NCI-H2171 (cell line): Measurements from ENCODE around the gene TTYH3.

Source experiments
- DNase-seq: peaks from one replicate; lab custom pipeline; 2025; lab: John Stamatoyannopoulos, UW

TTYH3 gene

DNA sequence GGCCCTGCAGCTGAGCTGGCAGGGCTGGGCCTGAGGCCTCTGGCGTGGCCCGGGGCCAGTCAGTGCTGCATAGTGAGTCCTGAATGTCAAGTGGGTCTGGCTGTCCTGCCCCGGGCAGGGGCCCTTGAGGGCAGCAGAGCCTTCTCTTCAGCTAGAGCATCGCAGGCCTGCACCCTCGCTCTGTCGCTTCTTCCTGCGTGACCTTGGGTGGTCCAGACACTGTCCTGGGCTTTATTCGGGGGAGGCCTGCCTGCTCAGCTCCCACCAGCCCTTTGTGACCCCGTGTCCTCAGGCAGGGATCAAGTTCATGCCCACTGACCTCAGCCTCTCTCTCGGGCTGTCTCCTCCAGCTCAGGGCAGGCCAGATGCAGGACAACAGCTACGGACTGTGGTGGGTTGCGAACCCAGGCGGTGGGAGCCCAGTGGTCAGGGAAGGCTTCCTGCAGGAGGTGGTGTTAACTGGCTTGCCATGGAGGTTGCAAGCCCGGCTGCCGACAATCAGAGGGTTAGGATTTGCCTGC is 3.4 kb downstream of the TTYH3 start:
- DNase-seq: no peak

DNA sequence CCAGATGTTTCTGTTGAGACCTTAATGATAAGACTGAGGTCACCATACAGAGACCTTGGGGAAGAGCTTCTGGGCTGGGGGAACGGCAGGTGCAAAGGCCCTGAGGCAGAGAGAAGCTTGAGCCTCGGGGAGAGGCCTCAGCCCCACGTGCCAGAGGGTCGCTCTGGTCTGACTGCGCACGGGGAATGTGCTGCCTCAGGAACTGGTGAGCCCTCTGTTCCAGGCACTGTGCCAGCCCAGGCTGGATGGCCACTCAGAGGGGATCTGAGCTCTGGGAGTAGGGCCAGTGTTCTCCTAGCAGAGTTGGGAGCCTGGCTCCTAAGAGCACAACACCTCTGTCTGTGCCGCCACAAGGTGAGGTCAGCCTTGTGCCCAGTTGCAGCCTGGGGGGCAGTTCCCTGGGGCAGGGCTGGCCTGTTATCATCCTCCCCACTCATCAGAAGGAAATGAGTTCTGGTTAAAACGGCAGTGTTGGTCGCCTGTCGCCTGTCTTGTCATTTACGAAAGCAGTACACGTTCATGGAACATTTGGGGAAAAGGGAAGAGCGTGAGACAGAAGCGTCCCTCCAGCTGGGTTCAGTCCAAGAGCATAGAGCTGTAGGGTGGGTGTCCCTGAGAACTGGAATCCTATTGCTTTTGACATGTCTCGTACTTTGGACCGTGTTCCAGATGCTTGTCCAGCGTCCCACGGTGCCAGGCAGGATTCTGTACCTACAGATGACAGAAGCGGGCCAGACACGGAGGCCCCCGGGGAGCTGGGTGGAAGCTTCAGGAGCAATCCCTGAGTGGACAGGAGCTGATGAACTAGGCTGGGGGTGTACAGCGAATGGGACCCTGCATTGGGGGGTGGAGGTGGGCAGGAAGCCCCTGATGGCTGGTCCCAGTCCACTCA is 4.3 kb downstream of the TTYH3 start:
- DNase-seq: no peak

DNA sequence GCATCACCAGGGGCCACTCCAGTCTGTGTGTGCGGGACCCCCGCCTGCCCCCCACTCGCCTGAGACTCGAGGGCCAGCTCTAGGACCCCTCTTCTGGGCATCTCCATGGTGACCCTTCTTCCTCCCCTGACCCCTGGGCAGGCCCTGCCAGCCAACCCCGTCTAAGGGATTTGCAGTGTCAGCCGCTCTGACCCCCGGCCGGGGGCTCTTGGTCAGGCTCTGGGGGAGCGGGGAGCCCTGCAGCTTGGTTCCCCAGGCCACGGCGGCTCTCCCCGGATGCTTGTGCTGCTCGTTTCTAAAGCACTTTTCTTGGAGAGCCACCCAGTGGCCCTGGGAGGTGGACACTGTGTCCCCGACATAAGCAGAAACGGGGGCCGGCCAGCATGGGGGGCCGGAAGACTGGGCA is 5.3 kb downstream of the TTYH3 start:
- no peak for DNase-seq

DNA sequence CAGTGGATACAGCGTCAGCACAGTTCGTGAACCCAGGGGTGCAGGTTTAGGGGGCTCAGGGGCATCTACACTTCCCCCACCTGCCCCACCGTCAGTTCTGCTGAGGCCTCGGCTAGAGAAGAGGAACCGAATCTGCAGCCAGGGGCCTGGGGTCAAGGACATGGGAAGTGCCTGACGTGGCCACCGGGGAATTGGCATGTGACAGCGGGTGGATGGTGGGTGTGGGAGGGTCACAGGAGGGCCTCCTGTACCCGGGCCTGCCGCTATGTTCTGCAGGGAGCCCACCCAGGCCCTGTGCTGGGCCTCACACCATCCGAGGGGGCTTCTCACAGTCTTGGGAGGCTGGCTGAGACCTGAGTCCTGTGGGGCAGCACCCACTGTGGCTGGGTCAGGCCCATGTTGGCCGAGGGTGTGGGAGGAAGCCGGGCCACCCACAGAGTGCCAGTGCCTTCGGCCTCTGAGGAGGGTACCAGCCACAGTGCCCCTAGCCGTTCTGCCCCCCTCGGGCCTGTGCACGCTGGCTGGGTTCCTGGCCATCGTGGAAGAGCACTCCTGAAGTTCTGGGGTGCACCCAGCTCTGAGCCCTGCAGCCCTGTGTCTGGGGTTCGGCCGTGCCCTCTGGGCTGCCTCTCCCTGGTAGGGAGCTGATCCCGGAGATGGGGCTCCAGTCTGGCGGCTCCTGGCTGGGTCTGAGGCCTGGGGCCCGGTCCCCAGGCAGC is 5.9 kb downstream of the TTYH3 start:
- no peak for DNase-seq

DNA sequence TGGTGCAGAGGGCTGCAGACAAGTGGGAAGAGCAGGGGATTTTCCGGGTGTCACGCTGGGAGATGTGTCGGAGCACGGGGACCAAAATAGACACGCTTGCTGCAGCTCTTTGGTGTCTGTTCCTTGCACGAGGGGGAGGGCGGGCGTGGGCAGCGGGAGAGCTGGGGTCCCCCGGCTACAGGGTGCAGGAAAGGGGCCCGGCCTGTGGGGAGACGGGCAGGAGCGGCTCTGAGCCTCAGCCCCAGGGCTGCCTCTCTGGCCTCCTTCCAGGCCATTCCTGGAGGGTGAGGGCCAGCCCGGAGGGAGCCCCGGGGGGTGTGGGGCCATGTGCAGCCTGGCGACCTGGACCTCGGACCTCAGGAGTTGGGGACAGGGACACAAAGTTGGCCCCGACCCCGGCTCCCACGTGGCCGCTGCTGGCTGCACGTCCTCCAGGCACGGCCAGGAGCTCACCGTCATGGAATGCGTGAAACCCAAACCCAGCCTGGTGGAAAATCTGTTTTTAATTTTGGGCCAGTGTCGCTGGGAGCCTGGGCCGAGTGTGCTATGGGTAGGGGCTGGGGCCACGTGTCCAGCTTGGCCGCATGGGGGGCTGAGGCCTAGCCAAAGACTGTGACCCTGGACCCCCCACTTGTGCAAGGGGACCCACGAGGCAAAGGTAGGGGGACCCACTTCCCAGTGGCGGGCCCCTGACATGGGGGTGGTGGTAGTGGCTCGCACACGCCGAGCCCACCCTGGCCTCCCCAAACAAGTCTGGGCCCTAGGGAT is 6.6 kb downstream of the TTYH3 start:
- DNase-seq: no peak

DNA sequence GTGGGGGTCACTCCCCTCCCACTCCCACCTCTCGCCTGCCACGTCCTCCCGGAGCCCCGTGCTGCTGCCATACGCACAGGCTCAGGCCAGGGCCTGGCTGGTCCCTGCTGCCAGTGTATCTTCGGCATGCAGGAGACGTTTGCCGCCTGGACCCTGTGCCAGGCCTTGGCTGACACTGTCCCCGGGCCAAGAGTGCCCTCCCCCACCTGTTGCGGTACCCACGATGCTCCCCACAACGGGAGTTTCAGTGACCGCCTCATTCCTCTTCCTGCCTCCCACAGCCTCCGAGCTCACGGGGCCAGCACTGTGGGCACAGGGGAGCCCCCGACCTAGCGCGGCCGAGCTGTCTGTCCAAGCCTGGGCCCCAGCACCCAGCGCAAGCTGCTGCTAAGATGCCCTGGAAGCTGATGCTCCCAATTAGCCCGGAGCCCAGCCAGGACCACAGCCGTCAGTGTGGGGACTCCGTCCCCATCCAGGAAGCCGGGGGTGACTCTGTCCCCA is 7.4 kb downstream of the TTYH3 start:
- DNase-seq: no peak

DNA sequence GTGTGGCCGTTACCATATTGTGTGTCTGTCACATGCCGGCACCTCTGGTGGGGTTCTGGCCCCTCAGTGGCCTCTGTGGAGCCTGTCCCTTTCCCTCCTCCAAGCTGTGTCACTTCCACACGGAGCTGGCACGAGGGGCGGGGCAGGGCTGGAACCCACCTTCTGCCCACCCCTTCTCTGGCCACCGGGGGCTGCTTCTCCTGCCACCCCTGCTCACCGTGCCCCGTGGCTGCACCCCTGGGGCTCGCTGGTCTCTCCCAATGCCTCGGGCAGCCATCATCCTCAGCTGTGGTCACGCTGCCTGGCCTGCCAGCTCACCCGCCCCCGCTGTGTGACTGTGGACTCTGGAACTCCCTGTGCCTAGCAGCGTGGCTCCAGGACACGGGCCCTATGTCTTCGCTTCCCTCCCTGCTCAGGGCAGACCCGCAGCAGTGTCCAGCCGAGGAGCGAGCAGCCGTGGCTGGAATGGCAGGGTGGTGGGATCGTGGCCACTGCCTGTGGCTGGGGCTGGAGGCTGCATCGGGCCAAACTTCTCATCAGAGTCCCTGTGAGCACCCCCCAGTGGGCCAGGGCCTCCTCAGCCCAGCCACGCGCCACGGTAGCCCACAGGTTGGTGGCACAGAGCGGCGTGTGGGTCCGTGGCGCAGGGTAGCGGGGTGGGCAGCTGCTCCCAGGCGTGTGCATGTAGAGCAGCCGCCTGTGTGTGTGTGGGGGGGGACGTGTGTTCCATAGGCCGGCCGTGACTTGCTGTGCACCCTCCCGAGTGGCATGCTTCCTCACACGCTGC is 8.1 kb downstream of the TTYH3 start:
- no peak for DNase-seq

DNA sequence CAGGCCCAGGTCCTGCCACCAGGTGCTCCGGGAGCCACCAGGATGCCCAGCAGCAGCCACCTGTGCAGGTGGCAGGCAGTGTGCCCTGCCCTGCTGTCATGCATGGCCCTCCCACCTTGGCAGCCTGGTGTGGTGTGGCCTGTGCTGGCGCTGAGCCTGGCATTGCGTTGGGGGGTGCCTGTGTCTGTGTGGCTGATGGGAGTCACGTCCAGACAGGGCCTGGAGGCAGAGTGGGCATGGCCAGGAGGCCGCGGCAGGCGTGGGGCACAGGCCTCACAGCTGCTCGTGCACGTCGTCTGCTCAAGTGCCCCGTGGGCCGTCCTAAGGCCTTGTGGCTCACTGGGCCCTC is 8.7 kb downstream of the TTYH3 start:
- no peak for DNase-seq

DNA sequence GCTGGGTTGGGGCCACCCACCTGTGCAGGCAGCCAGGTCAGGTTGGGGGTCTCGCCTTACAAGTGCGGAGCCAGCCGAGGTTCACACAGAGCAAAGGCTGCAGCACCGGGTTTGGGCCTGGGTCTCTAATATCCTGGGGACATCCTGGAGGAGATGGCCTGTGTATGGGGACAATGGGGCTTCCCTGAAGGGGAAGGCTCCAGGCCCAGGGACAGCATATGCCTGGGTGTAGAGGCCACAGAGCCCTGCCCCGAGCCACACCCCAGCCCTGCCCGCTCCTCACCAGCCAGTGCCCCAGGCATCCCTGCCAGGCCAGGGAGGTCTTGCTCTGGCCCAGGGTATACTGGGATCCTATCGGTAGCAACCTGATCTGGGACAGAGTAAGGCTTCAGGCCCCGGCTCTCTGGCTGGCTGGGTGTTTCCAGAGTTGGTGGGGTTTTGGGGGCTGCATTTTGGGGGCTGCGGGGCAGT is 9.1 kb downstream of the TTYH3 start:
- no peak for DNase-seq

DNA sequence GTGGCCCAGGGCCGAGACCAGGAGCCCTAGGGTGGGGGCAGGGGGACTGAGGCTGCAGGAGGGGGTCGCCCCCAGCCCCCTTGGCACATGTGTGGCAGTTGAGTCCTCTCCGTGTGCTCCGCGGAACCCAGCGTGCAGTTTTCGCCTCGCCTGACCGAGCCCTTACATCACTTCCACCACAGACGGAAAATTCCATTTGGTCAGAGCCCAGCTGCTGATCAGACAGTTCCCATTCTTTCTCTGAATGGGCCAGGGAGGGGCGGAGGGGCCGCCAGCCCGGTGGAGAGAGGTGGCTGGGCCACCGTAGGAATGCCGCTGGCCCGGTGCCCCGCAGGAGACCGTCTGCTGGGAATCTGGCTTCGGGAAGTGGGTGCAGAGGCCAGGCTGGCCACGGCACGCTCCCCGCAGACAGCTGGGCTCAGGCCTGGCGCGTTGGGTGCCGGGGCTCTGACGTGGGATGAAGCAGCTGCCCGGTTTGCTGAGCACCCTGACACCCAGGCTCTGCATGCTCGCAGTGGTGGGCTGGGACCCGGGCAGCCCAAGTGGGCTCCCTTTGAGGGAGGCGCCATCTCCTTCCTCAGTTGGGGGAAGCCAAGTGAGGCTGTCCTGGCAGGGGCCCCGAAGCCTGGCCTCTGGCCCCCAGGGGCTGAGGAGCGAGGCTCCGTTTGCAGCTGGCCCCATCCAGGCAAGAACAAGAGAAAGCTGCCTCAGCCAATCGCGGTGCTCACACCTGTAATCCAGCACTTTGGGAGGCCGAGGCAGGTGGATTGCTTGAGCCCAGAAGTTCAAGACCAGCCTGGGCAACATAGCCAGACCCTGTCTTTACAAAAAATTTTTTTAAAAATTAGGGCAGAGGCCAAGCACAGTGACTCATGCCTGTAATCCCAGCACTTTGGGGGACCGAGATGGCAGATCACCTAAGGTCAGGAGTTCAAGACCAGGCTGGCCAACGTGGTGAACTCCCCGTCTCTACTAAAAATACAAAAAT is 9.9 kb downstream of the TTYH3 start:
- no peak for DNase-seq

DNA sequence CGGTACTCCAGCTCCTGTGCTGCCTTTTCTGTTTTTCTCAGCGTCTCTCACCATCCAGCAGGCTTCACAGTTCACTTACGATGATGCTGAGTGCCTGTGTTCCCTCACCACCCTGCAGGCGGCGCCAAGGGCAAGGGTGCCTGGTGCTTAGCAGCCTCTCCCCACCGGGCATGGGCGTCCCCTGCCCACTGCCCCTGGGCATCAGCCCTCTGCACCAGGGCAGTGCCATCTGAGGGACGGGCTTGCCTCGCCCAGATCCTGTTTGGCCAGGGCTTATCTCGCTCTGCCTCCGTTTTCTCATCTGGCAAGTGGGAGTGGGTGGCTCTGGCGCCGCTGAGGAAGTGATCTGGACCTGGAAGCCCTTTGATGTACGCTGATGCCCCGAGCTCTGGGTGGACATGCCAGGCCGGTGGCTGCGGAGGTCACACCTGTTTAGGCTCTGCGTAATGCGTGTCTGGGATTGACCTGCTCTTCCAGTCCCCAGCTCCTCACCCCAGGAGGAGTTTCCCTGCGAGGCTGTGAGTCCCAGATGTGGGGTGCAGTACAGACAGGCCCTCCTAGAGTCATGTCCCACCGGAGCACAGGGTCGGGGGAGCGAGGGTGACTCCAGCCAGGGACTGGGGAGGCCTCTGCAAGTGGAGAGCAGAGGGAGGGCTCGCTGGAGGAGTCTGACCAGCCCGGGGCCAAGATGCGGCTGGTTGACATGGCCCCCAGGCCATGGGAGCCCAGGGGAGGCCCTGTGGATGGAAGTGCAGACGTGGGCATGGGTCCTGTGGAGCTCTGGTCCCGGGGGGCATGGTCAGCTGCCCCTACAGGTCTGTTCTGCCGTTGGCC is 11.8 kb downstream of the TTYH3 start:
- no peak for DNase-seq

DNA sequence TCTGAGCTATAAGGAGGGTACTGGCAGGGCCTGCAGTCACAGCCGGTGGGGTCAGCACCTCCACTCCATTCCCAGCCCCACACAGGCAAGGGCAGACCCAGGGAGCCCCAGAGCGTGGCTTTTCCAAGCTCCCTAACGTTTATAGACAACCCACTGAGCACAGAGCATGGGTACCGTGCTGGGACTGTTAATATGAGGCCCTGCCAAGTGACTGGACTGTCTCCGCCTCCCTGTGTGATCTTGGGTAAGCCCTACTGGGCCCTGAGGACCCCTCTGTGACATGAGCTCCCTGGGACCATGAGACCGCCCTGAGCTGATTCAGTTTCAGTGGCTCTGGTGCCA is 12.4 kb downstream of the TTYH3 start:
- no peak for DNase-seq

DNA sequence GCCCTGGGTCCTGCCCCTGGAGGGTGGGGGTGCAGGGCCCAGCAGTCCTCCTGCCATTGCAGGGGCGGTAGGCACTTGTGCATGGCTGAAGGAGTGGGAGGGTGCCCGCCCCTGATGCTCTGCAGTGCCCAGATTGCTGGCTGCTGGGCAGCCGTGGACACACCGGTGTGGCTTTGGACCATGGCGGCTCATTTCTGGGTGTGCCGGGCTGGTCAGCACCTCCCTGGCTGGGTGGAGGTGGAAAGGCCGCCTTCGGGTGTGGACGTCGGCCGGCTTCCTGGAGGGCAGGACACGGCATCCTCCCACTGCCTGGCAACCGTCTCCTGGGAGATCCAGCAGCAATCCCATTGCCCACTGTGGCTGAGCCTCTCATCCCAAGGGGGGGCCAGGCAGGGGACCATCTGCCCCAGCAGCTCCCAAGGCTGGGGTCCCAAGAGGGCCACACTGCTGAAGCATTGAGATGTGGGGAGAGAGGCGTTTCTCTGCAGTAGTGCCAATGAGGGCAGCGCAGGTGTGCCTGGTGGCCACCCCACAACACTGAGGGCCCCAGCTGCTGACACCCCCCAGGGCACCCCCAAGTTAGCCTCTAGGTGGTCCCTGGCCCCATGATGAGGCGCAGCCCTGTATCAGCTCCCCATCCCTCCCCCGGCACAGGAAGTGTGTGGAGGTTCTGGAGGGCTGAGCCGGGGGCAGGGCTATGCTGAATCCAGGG is 12.9 kb downstream of the TTYH3 start:
- no peak for DNase-seq

DNA sequence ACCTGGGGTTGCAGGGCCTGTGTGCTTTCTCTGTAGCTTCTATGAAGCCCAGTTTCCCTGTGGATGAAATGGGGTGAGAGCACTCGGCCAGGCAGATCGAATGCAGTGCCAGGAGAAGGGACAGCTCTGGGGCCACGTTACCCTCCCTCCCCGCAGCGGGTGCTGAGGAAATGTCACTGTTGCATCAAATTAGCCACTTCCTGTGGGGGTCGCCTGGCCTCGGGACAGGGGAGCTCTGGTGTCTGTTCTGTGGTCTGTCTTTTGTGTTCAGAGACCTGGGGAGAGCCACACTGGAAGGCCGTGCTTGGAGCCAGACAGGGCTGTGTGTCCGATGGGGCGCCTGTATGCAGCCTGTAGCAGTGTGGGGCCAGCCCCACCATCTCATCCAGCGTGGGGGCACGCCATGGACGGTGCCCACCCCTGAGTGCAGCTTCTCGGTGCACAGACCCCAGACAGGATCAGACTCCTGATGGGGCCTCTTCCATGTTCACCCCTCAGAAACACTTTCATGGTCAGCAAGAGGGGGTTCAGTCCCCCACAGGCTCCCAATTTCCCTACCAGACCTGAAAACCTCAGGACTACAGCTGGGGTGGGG is 13.6 kb downstream of the TTYH3 start:
- DNase-seq: no peak

DNA sequence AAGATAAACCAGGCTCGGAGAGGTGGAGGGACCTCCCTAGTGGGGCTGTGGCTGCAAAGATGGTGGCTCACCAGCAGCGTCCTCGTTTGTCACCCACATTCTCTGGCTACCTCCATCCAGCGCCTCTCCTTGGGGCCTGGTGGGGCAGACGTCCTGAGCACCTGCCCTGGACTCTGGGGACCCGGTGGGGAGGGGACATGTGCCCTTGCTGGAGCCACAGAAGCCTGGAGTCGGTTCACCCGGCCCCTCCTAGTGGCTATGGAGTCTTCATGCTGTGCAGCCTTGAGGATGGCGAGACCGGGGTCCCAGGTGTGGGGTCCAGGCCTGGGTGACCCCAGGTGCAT is 14.5 kb downstream of the TTYH3 start:
- DNase-seq: no peak

DNA sequence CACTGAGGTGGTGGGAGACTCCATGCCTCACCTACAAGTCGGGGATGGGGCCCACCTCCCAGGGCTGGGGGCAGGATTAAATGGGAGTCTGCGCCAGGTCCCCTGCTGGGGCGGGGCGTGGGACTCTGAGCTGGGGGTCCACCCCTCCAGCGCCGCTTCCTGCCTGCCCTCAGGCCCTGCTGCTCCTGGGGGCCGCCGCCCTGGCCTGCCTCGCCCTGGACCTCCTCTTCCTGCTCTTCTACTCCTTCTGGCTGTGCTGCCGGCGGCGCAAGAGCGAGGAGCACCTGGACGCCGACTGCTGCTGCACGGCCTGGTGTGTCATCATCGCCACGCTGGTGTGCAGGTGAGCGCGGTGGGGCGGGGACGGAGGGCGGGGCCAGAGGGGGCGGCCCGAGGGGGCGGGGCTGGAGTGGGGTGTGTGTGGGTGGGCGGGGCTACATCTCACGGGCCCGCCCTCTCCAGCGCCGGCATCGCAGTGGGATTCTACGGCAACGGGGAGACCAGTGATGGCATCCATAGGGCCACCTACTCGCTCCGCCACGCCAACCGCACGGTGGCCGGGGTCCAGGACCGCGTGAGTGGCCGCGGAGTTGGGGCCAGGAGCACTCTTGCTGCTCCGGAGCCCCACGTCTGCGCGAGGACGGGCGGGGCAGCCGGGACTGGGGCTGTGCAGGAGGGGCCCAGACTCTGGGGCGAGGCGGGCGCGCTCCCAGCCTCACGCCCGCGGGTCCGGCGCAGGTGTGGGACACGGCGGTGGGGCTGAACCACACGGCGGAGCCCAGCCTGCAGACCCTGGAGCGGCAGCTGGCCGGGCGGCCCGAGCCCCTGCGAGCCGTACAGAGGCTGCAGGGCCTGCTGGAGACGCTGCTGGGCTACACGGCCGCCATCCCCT is 15.1 kb downstream of the TTYH3 start:
- no peak for DNase-seq

DNA sequence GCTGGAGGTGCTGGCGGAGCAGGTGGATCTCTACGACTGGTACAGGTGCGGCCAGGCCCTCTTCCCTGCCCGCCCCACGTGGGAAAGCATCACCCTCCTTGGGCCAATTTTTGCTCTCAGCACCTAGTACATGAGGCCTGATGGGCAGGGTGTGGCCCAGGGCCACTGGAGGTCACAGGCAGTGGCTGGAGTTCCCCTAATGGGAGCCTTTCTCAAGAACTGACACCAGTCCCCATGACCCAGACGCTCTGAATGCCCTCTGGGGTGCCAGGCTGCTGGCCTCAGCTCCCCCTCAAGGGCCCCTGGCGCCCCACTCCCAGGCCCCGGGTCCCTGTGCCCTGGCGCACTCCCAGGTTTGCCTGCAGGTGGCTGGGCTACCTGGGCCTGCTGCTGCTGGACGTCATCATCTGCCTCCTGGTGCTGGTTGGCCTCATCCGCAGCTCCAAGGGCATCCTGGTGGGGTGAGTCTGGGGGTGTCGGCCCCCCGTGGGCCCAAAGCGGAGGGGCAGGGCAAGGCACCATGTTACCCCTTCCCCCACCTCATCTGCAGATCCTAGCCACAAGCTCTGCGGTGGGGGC is 15.9 kb downstream of the TTYH3 start:
- DNase-seq: no peak
